GM13976 (cell line): Measurements from ENCODE around the gene FNDC8.

ENCODE experiments used
- DNase-seq: peaks from one replicate; pipeline ENCODE4 v3.0.0; 2012; ENCODE audit warnings: low spot score
- CTCF ChIP-seq: IDR thresholded peaks from 2 replicates; pipeline ENCODE4 v1.5.1; 2012; ENCODE audit warnings: borderline replicate concordance, mild to moderate bottlenecking; ENCODE audit not compliant: insufficient read depth; ENCODE audit errors: extremely low read depth, missing control alignments, control extremely low read depth
- in situ Hi-C: fragments of 300-500 bp; cut with MboI; formaldehyde crosslinking; loops from one replicate; pipeline ENCODE4 v1.12.0; 2022; ENCODE audit warnings: low sequenced_read_pairs, mixed read lengths, inconsistent platforms; ENCODE audit not compliant: unreplicated experiment

FNDC8 gene

DNA sequence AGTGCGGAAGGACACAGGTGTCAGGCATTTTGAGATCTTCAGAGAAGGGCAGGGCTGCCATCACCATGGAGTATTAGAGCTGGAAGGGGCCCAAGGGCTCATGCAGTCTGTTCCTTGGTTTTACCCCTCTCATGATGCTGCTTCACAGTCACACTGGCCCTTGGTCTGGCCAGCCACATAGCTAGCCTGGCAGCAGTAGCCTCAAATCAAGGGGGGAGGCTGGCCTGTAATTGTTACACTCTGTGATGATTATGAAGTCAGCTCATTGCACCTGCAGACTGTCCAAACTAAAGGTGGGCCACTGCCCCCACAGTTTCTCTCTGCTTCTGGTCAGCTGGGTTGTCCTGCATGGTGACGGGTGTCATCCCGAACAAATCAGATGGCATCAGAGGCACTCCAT lies at the start of gene FNDC8:
TSS of gene FNDC8 (plus strand) at position 301 of the 400 bp plus-strand sequence. CDS start at position 380, 79 bp downstream.
- in situ Hi-C loops = loop anchor here (25.0 kb wide), 1 partner anchor 584 kb away; no protein-coding TSS in a partner anchor
- DNase-seq = no peak
- no peak for TF ChIP-seq CTCF

DNA sequence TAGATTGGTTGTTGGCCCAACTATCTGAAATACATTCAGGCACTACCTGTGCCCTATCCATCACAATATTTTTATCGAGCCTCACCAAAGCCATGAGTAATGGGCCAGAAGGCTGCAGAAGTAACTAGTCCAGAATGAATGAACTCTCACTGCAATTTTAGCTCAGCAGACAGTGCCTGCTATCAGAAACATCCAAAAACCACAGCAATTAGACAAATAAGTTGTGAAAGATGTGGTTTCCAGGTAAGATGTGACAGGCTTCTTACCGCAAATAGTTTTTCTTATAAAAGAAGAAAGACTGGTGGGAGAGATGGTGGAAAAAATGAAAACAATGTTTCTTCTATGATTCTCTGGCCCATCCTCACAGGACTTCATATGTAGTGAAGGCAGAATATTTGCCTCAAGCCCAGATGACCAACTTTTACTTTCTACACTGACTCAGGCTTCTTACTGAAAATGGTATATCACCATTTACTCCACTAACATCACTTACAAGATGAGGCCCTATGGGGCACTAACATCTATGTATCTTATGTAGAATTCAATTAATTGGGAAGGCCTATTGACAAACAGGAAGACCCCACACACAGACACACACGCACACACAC lies 48.1 kb upstream of the FNDC8 start:
- DNase-seq = no peak
- in situ Hi-C loops = no loop called here
- no peak for TF ChIP-seq CTCF

- in situ Hi-C loops = no loop called here
- TF ChIP-seq CTCF = no peak
- DNase-seq = no peak
These were observed 47.3 kb upstream of the FNDC8 start for GRCh38 chr17:35073991-35074627.

GRCh38 chr17:35074711-35075707 lies 46.4 kb upstream of the FNDC8 start:
- in situ Hi-C loops = no loop called here
- no peak for DNase-seq
- TF ChIP-seq CTCF = no peak

GRCh38 chr17:35076874-35077273 lies 44.5 kb upstream of the FNDC8 start:
- in situ Hi-C loops = no loop called here
- no peak for TF ChIP-seq CTCF
- no peak for DNase-seq
